ENCODE results near the gene EIF2S2. TPM values are rescaled to one million over a fixed set of nuclear protein-coding genes. Genes with fewer than 3 reads are reported as not detected.

Gene EIF2S2
- total and polyA plus RNA-seq, 2 experiments from 2014 or later = 124 to 194 TPM

DNA sequence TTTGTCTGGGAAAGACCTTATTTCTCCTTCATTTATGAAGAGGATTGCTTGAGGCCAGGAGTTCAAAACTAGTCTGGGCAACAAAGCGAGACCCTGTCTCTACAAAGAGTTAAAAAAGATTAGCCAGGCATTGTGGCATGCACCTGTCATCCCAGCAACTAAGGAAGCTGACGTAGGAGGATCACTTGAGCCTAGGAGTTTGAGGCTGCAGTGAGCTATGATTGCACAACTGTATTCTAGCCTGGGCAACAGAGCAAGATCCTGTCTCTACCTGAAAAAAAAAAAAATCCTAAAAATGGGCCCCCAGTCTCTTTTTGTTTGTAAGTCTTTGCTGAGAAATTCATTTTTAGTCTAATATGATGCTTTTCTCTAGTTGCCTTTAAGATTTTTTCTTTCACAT lies 29.2 kb upstream of the EIF2S2 start:
- H2AFZ ChIP-seq = no peak overlapping the region
- no peak for TF ChIP-seq ZNF114 (CRISPR knock-in tag; IDR thresholded peaks at IDR 0.05)
- TF ChIP-seq NANOG (IDR thresholded peaks at IDR 0.05; ENCODE audit: borderline replicate concordance) = no peak
- no peak for TF ChIP-seq STAT1 (IDR thresholded peaks at IDR 0.05; ENCODE audit: unreplicated experiment)
- no peak for TF ChIP-seq EZH2phosphoT487 (IDR thresholded peaks at IDR 0.05; ENCODE audit: unreplicated experiment)
- TF ChIP-seq, protein P1, sequence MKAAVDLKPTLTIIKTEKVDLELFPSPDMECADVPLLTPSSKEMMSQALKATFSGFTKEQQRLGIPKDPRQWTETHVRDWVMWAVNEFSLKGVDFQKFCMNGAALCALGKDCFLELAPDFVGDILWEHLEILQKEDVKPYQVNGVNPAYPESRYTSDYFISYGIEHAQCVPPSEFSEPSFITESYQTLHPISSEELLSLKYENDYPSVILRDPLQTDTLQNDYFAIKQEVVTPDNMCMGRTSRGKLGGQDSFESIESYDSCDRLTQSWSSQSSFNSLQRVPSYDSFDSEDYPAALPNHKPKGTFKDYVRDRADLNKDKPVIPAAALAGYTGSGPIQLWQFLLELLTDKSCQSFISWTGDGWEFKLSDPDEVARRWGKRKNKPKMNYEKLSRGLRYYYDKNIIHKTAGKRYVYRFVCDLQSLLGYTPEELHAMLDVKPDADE (IDR thresholded peaks at IDR 0.05) = no peak
- TF ChIP-seq EZH2 (IDR thresholded peaks at IDR 0.05; ENCODE audit: low read depth, unreplicated experiment) = no peak
- TF ChIP-seq ZNF331 (CRISPR knock-in tag; IDR thresholded peaks at IDR 0.05; ENCODE audit: low read depth) = no peak
- TF ChIP-seq JUNB (IDR thresholded peaks at IDR 0.05; ENCODE audit: unreplicated experiment) = no peak
- TF ChIP-seq, protein P2, sequence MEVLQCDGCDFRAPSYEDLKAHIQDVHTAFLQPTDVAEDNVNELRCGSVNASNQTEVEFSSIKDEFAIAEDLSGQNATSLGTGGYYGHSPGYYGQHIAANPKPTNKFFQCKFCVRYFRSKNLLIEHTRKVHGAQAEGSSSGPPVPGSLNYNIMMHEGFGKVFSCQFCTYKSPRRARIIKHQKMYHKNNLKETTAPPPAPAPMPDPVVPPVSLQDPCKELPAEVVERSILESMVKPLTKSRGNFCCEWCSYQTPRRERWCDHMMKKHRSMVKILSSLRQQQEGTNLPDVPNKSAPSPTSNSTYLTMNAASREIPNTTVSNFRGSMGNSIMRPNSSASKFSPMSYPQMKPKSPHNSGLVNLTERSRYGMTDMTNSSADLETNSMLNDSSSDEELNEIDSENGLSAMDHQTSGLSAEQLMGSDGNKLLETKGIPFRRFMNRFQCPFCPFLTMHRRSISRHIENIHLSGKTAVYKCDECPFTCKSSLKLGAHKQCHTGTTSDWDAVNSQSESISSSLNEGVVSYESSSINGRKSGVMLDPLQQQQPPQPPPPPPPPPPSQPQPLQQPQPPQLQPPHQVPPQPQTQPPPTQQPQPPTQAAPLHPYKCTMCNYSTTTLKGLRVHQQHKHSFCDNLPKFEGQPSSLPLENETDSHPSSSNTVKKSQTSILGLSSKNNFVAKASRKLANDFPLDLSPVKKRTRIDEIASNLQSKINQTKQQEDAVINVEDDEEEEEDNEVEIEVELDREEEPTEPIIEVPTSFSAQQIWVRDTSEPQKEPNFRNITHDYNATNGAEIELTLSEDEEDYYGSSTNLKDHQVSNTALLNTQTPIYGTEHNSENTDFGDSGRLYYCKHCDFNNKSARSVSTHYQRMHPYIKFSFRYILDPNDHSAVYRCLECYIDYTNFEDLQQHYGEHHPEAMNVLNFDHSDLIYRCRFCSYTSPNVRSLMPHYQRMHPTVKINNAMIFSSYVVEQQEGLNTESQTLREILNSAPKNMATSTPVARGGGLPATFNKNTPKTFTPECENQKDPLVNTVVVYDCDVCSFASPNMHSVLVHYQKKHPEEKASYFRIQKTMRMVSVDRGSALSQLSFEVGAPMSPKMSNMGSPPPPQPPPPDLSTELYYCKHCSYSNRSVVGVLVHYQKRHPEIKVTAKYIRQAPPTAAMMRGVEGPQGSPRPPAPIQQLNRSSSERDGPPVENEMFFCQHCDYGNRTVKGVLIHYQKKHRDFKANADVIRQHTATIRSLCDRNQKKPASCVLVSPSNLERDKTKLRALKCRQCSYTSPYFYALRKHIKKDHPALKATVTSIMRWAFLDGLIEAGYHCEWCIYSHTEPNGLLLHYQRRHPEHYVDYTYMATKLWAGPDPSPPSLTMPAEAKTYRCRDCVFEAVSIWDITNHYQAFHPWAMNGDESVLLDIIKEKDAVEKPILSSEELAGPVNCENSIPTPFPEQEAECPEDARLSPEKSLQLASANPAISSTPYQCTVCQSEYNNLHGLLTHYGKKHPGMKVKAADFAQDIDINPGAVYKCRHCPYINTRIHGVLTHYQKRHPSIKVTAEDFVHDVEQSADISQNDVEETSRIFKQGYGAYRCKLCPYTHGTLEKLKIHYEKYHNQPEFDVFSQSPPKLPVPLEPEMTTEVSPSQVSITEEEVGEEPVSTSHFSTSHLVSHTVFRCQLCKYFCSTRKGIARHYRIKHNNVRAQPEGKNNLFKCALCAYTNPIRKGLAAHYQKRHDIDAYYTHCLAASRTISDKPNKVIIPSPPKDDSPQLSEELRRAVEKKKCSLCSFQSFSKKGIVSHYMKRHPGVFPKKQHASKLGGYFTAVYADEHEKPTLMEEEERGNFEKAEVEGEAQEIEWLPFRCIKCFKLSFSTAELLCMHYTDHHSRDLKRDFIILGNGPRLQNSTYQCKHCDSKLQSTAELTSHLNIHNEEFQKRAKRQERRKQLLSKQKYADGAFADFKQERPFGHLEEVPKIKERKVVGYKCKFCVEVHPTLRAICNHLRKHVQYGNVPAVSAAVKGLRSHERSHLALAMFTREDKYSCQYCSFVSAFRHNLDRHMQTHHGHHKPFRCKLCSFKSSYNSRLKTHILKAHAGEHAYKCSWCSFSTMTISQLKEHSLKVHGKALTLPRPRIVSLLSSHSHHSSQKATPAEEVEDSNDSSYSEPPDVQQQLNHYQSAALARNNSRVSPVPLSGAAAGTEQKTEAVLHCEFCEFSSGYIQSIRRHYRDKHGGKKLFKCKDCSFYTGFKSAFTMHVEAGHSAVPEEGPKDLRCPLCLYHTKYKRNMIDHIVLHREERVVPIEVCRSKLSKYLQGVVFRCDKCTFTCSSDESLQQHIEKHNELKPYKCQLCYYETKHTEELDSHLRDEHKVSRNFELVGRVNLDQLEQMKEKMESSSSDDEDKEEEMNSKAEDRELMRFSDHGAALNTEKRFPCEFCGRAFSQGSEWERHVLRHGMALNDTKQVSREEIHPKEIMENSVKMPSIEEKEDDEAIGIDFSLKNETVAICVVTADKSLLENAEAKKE (CRISPR knock-in tag; IDR thresholded peaks at IDR 0.05) = no peak
- no peak for TF ChIP-seq CREB1 (CRISPR knock-in tag; IDR thresholded peaks at IDR 0.05; ENCODE audit: low read depth)
- TF ChIP-seq, protein P3, sequence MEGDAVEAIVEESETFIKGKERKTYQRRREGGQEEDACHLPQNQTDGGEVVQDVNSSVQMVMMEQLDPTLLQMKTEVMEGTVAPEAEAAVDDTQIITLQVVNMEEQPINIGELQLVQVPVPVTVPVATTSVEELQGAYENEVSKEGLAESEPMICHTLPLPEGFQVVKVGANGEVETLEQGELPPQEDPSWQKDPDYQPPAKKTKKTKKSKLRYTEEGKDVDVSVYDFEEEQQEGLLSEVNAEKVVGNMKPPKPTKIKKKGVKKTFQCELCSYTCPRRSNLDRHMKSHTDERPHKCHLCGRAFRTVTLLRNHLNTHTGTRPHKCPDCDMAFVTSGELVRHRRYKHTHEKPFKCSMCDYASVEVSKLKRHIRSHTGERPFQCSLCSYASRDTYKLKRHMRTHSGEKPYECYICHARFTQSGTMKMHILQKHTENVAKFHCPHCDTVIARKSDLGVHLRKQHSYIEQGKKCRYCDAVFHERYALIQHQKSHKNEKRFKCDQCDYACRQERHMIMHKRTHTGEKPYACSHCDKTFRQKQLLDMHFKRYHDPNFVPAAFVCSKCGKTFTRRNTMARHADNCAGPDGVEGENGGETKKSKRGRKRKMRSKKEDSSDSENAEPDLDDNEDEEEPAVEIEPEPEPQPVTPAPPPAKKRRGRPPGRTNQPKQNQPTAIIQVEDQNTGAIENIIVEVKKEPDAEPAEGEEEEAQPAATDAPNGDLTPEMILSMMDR (conservative IDR thresholded peaks at IDR 0.05; ENCODE audit: low read depth in 2 of 2) = no peak
- TF ChIP-seq, protein P4, sequence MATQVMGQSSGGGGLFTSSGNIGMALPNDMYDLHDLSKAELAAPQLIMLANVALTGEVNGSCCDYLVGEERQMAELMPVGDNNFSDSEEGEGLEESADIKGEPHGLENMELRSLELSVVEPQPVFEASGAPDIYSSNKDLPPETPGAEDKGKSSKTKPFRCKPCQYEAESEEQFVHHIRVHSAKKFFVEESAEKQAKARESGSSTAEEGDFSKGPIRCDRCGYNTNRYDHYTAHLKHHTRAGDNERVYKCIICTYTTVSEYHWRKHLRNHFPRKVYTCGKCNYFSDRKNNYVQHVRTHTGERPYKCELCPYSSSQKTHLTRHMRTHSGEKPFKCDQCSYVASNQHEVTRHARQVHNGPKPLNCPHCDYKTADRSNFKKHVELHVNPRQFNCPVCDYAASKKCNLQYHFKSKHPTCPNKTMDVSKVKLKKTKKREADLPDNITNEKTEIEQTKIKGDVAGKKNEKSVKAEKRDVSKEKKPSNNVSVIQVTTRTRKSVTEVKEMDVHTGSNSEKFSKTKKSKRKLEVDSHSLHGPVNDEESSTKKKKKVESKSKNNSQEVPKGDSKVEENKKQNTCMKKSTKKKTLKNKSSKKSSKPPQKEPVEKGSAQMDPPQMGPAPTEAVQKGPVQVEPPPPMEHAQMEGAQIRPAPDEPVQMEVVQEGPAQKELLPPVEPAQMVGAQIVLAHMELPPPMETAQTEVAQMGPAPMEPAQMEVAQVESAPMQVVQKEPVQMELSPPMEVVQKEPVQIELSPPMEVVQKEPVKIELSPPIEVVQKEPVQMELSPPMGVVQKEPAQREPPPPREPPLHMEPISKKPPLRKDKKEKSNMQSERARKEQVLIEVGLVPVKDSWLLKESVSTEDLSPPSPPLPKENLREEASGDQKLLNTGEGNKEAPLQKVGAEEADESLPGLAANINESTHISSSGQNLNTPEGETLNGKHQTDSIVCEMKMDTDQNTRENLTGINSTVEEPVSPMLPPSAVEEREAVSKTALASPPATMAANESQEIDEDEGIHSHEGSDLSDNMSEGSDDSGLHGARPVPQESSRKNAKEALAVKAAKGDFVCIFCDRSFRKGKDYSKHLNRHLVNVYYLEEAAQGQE (IDR thresholded peaks at IDR 0.05; ENCODE audit: unreplicated experiment) = no peak
- no peak for TF ChIP-seq POLR2AphosphoS5 (IDR thresholded peaks at IDR 0.05; ENCODE audit: low read depth)
- H3K9me2 ChIP-seq (ENCODE audit: insufficient read depth) = no peaks in the 10 kb centered on the region
- H3K36me3 ChIP-seq (ENCODE audit: insufficient read depth) = no peaks in the 10 kb centered on the region
- DNase-seq (ENCODE audit: low spot score) (no peak), ATAC-seq (no peak)
- no peaks in the 10 kb centered on the region for H3K4me1 ChIP-seq (ENCODE audit: insufficient read depth)
- no peak overlapping the region for H3K4me2 ChIP-seq
- no peaks in the 10 kb centered on the region; the same call in 2 of the 3 replicates for H3K9me3 Mint-ChIP-seq
- H3K4me3 Mint-ChIP-seq = no peak overlapping the region
- H3K36me3 Mint-ChIP-seq (ENCODE audit: low read depth) = no peaks in the 10 kb centered on the region
- no peaks in the 10 kb centered on the region for H4K20me1 ChIP-seq (replicated peaks; ENCODE audit: insufficient read depth)
- no peaks in the 10 kb centered on the region for H3F3A ChIP-seq (replicated peaks; ENCODE audit: low read depth)
- H3K79me2 ChIP-seq (replicated peaks; ENCODE audit: insufficient read depth) = no peaks in the 10 kb centered on the region
- H3K27me3 ChIP-seq (ENCODE audit: insufficient read depth) = no peaks in the 10 kb centered on the region
- no peaks in the 10 kb centered on the region for H3K4me1 Mint-ChIP-seq
- no peak overlapping the region for H3K4me3 ChIP-seq
- H3K27ac Mint-ChIP-seq = no peak overlapping the region
- H3K27me3 Mint-ChIP-seq (ENCODE audit: insufficient read depth, low read depth, poor library complexity) = peaks cover 2% of the 10 kb centered on the region
- H3K27ac ChIP-seq (ENCODE audit: low read depth) = no peak overlapping the region
